Psoas muscle (tissue), 8 donors: ENCODE data around the gene NIPA2. TPM values are rescaled to one million over a fixed set of nuclear protein-coding genes. Genes with fewer than 3 reads are reported as not detected.

Experiments
- ATAC-seq, 4 donors: fragments of 200-7000 bp; cut with Tn5 transposase; one replicate each; pipeline ENCODE4 v1.9.1; 2020; ENCODE audit warnings: moderate library complexity in 3 of 4, mild to moderate bottlenecking in 2 of 4
- DNase-seq, 2 donors: peaks; one replicate each; pipeline ENCODE4 v3.0.0-alpha.2; 2020
- H3K27ac ChIP-seq: fragments of 200-600 bp; one replicate; pipeline ENCODE4 v1.8.0; 2022
- H3K27me3 ChIP-seq, 3 donors: fragments of 200-600 bp in 1 of 3; one replicate each; pipeline versions ENCODE4 v1.6.1 to v1.8.0; 2013 to 2022; ENCODE audit warnings: low read length in 2 of 3, mild to moderate bottlenecking in 2 of 3, moderate library complexity in 1 of 3; ENCODE audit not compliant: insufficient read depth in 3 of 3
- H3K36me3 ChIP-seq, 2 donors: fragments of 200-600 bp in 1 of 2; one replicate each; pipeline versions ENCODE4 v1.6.1 to v1.8.0; 2013 to 2022; ENCODE audit warnings: low read depth in 1 of 2, mild to moderate bottlenecking in 1 of 2, moderate library complexity in 1 of 2; ENCODE audit not compliant: insufficient read depth in 1 of 2
- H3K4me1 ChIP-seq: fragments of 200-600 bp; one replicate; pipeline ENCODE4 v1.8.0; 2022
- H3K4me3 ChIP-seq: fragments of 200-600 bp; one replicate; pipeline ENCODE4 v1.8.0; 2022; ENCODE audit warnings: mild to moderate bottlenecking
- H3K9me3 ChIP-seq: fragments of 200-600 bp; one replicate; pipeline ENCODE4 v1.8.0; 2022
- CTCF ChIP-seq: fragments of 200-600 bp; IDR thresholded peaks from one replicate; pipeline ENCODE4 v1.8.0; 2022; ENCODE audit warnings: antibody characterized with exemption
- WGBS, 3 donors: extraction: QIAGEN DNeasy Blood & Tissue Kit; methylation state at CpG; one replicate each; pipeline versions ENCODE4 v1.1.6 to v1.1.7; 2013; 5-methylcytosine and 5-hydroxymethylcytosine counted together
- intact Hi-C, 2 donors: fragments of 100-400 bp; cut with DNase I; formaldehyde crosslinking; loops; one replicate each; pipeline versions ENCODE4 v1.11.0 to v1.14.2; 2022
- polyA plus RNA-seq, 3 donors: library from polyadenylated mRNA; stranded (reverse); fragments of 200-250 nt; gene quantifications; one replicate each; pipeline ENCODE4 v1.2.3, GENCODE V29; 2013
- total RNA-seq, 4 donors: library from RNA; stranded (reverse); fragmentation: NEBNext Ultra II Directional in 2 of 4; extraction: Animal tissue kit (Norgen Biotek cat#: 25700) in 2 of 4; gene quantifications; one replicate each; pipeline versions ENCODE4 v1.2.1 to v1.2.4, GENCODE V29; 2021 to 2023
- donor health status: healthy with polysubstance abuse.
- donor health status: DM: no; HTN: no; CAD: no; lungs with moderate emphysema.
- donor health status: Bipolar disorder and iron deficiency.
- donor health status: healthy.
- donor health status: DM: yes; HTN: yes; CAD: no.
- donor health status: DM: no; HTN: no; CAD: no.
- donor health status: DM: no; HTN: no; CAD: no.
- donor health status: DM: yes; HTN: yes; CAD: no.

The NIPA2 gene
- total and polyA plus RNA-seq, 7 donors, result 11.3 to 61.8 (median 28.2) TPM

DNA sequence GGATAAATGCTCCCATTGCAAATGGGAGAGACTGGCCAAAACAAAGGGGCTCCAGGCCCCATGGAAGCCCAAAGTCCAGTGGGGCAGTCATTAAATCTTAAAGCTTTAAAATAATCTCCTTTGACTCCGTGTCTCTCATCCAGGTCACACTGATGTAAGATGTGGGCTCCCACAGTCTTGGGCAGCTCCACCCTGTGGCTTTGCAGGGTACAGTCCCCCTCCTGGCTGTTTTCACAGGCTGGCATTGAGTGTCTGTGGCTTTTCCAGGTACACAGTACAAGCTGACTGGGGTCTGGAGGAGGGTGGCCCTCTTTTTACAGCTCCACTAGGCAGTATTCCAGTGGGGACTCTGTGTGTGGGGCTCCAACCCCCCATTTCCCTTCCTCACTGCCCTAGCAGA lies 45.9 kb downstream of the NIPA2 start:
- intact Hi-C loops, result no loop called here
- Histone ChIP-seq H3K27ac (no peak overlapping the region), H3K4me1 (peaks cover 5% of the 10 kb centered on the region), H3K9me3 (no peaks in the 10 kb centered on the region), H3K36me3 (peaks cover 0 to 40% of the 10 kb centered on the region in 2 donors), H3K27me3 (no peaks in the 10 kb centered on the region), H3K4me3 (no peak overlapping the region)
- no peak for DNase-seq
- ATAC-seq, result no peak
- TF ChIP-seq CTCF, result no peak
- WGBS, 3 donors, result 38 to 77% (median 50%) methylated on average over 1 of the region's 1 CpG

DNA sequence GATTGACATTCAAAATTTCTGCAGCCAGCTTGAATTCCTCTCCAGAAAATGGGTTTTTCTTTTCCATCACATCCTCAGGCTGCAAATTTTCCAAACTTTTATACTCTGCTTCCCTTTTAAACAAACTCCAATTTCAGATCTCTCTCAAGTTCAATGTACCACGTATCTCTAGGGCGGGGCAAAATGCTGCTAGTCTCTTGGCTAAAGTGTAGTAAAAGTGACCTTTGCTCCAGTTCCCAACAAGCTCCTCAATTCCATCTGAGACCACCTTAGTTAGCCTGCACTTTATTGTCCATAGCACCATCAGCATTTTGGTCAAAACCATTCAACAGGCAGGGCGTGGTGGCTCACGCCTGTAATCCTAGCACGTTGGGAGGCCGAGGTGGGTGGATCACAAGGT lies 46.7 kb downstream of the NIPA2 start:
- Histone ChIP-seq H3K4me3 (no peak overlapping the region), H3K36me3 (peaks cover 0 to 38% of the 10 kb centered on the region in 2 donors), H3K27ac (no peak overlapping the region), H3K27me3 (no peaks in the 10 kb centered on the region), H3K9me3 (no peaks in the 10 kb centered on the region), H3K4me1 (peaks cover 5% of the 10 kb centered on the region)
- no peak for ATAC-seq
- WGBS, 3 donors, result 96 to 97% (median 97%) methylated on average over 6 of the region's 6 CpGs
- no peak for DNase-seq
- TF ChIP-seq CTCF, result no peak
- intact Hi-C loops, result no loop called here

DNA sequence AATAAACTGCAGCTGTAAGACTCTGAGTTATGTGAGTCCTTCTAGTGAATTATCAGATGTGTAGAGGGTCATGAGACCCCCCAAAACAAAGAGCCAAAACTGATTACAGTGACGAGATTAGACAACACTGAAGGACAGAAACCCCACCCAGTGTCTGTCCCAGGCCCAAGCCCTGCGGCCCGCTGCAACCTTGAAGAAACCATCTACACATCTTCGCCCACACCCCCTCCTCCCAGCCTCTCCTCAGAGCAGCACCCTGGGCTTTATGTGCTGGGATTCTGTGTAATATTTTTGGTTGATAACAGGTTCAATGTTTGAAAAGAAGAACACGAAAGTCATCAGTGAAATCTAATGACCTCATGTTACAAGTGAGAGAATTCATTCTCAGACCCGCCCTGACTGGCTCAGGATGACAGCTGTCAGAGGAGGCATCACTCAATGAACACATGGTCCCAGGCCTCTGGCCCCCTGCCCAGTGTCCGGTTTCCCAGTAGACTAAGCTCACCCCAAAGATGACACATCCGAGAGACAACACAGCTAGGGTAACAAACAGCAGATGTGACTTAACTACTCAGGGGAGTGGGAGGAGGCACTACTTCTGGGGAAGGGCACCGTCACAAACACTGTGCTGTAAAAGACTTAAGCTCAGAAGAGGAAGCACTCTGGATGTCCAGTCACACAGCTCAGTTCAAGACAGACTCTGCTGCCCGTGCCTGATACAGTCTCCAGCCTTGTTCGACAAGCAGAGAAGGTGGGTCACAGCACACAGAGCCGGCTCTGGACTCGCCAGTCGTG lies 48.9 kb downstream of the NIPA2 start:
- H3K4me3 ChIP-seq, result no peak overlapping the region
- no peaks in the 10 kb centered on the region for H3K9me3 ChIP-seq
- H3K27ac ChIP-seq, result peak overlapping the region; percentile 73
- intact Hi-C loops, result loop anchor here in 1 of 2 donors (2.0 kb wide), 1 partner anchor 43 kb away; no protein-coding TSS in a partner anchor
- TF ChIP-seq CTCF, result no peak
- no peaks in the 10 kb centered on the region for H3K27me3 ChIP-seq
- WGBS, 3 donors, result 66 to 74% (median 71%) methylated on average over 14 of the region's 14 CpGs
- ATAC-seq (peak; percentile 85 to 92 (median 91)), DNase-seq (peak; percentile 69 to 88)
- peaks cover 5% of the 10 kb centered on the region for H3K4me1 ChIP-seq
- peaks cover 0 to 33% of the 10 kb centered on the region in 2 donors for H3K36me3 ChIP-seq

DNA sequence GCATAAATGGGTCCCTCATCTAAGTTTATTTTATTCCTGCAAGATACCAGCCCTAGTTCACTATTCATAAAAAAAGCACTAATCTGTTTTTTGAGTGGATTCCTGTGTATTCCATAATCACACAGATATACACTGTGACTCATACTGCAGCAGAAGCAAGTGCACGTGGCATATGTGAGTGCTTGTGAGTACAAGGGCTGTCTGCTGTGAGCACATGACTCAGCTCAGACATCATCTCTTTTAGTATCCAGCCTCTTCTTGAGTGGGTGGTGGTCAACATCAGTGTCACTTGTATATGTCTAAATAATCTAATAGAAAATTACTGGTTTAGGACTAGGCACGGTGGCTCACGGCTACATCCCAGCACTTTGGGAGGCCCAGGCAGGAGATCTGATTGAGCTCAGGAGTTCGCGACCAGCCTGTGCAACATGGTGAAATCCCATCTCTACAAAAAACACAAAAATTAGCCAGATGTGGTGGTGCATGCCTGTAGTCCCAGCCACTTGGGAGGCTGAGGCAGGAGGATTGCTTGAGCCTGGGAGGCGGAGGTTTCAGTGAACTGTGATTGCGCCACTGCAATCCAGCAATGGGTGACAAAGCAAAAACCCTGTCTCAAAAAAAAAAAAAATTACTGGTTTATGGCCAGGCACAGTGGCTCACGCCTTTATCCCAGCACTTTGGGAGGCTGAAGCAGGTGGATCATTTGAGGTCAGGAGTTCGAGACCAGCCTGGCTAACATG lies 49.8 kb downstream of the NIPA2 start:
- TF ChIP-seq CTCF, result no peak
- H3K9me3 ChIP-seq, result no peaks in the 10 kb centered on the region
- 85 to 94% (median 91%) methylated on average over 9 of the region's 9 CpGs for WGBS, 3 donors
- intact Hi-C loops, result no loop called here
- DNase-seq (no peak), ATAC-seq (peak; percentile 76 to 78 (median 78))
- peaks cover 5% of the 10 kb centered on the region for H3K4me1 ChIP-seq
- H3K36me3 ChIP-seq, result peaks cover 0 to 37% of the 10 kb centered on the region in 2 donors
- H3K4me3 ChIP-seq, result no peak overlapping the region
- peak overlapping the region; percentile 73 for H3K27ac ChIP-seq
- H3K27me3 ChIP-seq, result no peaks in the 10 kb centered on the region
